Cardiac muscle cell (in vitro differentiated cells and primary cell): ENCODE measurements around the gene LPP. TPM values are rescaled to one million over a fixed set of nuclear protein-coding genes. Genes with fewer than 3 reads are reported as not detected.

Experiments
- DNase-seq, 2 donors: peaks; one replicate each; pipeline versions ENCODE4 v3.0.0 to v3.0.0-alpha.2; 2010 to 2017; ENCODE audit warnings: low read depth in 1 of 2, low spot score in 1 of 2
- H3K27ac ChIP-seq: fragments of 200-600 bp; sonication (generic); 2 replicates; pipeline ENCODE4 v1.5.1; 2016
- H3K27me3 ChIP-seq: fragments of 200-600 bp; sonication (generic); 2 replicates; pipeline ENCODE4 v1.6.0; 2016; ENCODE audit warnings: control low read depth
- H3K36me3 ChIP-seq: fragments of 200-600 bp; sonication (generic); 2 replicates; pipeline ENCODE4 v1.5.1; 2016; ENCODE audit warnings: control low read depth
- H3K4me1 ChIP-seq: fragments of 200-600 bp; sonication (generic); 2 replicates; pipeline ENCODE4 v1.8.1; 2017; ENCODE audit warnings: low read depth, mild to moderate bottlenecking, mixed run types
- H3K4me3 ChIP-seq: fragments of 200-600 bp; sonication (generic); 2 replicates; pipeline ENCODE4 v1.5.1; 2016; ENCODE audit warnings: mild to moderate bottlenecking
- H3K9me3 ChIP-seq: fragments of 200-600 bp; sonication (generic); 2 replicates; pipeline ENCODE4 v1.5.1; 2017; ENCODE audit warnings: low read depth, mild to moderate bottlenecking, control low read depth
- CTCF ChIP-seq: IDR thresholded peaks from 2 replicates; pipeline ENCODE4 v1.5.1; 2012; ENCODE audit warnings: low read depth, mild to moderate bottlenecking, low read length
- polyA plus RNA-seq: library from polyadenylated mRNA; unstranded; fragments of >200 nt; fragmentation: Nextera tagmentation; extraction: Ambion mirVana; gene quantifications from 2 replicates; pipeline ENCODE4 v1.2.1, GENCODE V29; 2016
- total RNA-seq: library from RNA; depleted of rRNA; stranded (reverse); fragments of >200 nt; gene quantifications from 2 replicates; pipeline ENCODE4 v1.2.3, GENCODE V29; 2016

LPP gene
- total and polyA plus RNA-seq, 2 experiments from 2014 or later = 21.4 to 45.2 TPM

GRCh38 chr3:188906236-188906635 is 752.3 kb downstream of the LPP start:
- no peak overlapping the region for H3K27ac ChIP-seq
- H3K27me3 ChIP-seq = no peaks in the 10 kb centered on the region
- no peaks in the 10 kb centered on the region for H3K4me1 ChIP-seq
- DNase-seq = no peak
- no peak for TF ChIP-seq CTCF
- H3K36me3 ChIP-seq = no peaks in the 10 kb centered on the region
- no peak overlapping the region for H3K4me3 ChIP-seq
- no peaks in the 10 kb centered on the region for H3K9me3 ChIP-seq

GRCh38 chr3:188908002-188908850 is 754.3 kb downstream of the LPP start:
- no peak overlapping the region for H3K4me3 ChIP-seq
- H3K9me3 ChIP-seq = no peaks in the 10 kb centered on the region
- H3K4me1 ChIP-seq = no peaks in the 10 kb centered on the region
- H3K36me3 ChIP-seq = no peaks in the 10 kb centered on the region
- no peak overlapping the region for H3K27ac ChIP-seq
- no peak for TF ChIP-seq CTCF
- no peak for DNase-seq
- no peaks in the 10 kb centered on the region for H3K27me3 ChIP-seq

- H3K27me3 ChIP-seq = no peaks in the 10 kb centered on the region
- H3K27ac ChIP-seq = no peak overlapping the region
- H3K36me3 ChIP-seq = no peaks in the 10 kb centered on the region
- H3K4me3 ChIP-seq = no peak overlapping the region
- no peaks in the 10 kb centered on the region for H3K4me1 ChIP-seq
- peak in 1 of 2 donors; percentile 48 for DNase-seq
- H3K9me3 ChIP-seq = no peaks in the 10 kb centered on the region
- TF ChIP-seq CTCF = no peak
These were observed 757.3 kb downstream of the LPP start for GRCh38 chr3:188911026-188911850.

- no peak for TF ChIP-seq CTCF
- Histone ChIP-seq H3K9me3 (no peaks in the 10 kb centered on the region), H3K27ac (no peak overlapping the region), H3K27me3 (no peaks in the 10 kb centered on the region), H3K36me3 (no peaks in the 10 kb centered on the region), H3K4me1 (peaks cover 9% of the 10 kb centered on the region), H3K4me3 (no peak overlapping the region)
- DNase-seq = no peak
These were observed 759.1 kb downstream of the LPP start for GRCh38 chr3:188913084-188913483.

GRCh38 chr3:188914552-188914951 is 760.6 kb downstream of the LPP start:
- DNase-seq = peak in 1 of 2 donors; percentile 41

More at GRCh38 chr3:188914552-188914951, 760.6 kb downstream of the LPP start:
- no peak for TF ChIP-seq CTCF
- no peaks in the 10 kb centered on the region for H3K27me3 ChIP-seq
- no peaks in the 10 kb centered on the region for H3K36me3 ChIP-seq
- H3K4me1 ChIP-seq = peaks cover 12% of the 10 kb centered on the region
- H3K9me3 ChIP-seq = no peaks in the 10 kb centered on the region
- H3K27ac ChIP-seq = no peak overlapping the region
- H3K4me3 ChIP-seq = no peak overlapping the region
